DMS153 treated with DMSO at 0.1 percent for 48 hours (cell line): ENCODE data around the gene LIM2.
A peak's percentile ranks its signal among the peaks of the same experiment; 100 is the strongest.

Experiments used
- DNase-seq: peaks from one replicate; lab custom pipeline; 2025; ENCODE audit not compliant: unreplicated experiment; lab: John Stamatoyannopoulos, UW

Gene LIM2

GRCh38 chr19:51366389-51367254 is 21.2 kb downstream of the LIM2 start:
- DNase-seq = peak; percentile 94

GRCh38 chr19:51365965-51366388 is 21.8 kb downstream of the LIM2 start, which contains the start of gene ETFB:
TSS of gene ETFB (minus strand) at chr19:51366388. CDS start at chr19:51366326, 62 bp downstream.
- DNase-seq = no peak

- DNase-seq = no peak
Measured at GRCh38 chr19:51365211-51365964, 22.4 kb downstream of the LIM2 start.

GRCh38 chr19:51364200-51365106 is 23.3 kb downstream of the LIM2 start:
- DNase-seq = no peak

DNA sequence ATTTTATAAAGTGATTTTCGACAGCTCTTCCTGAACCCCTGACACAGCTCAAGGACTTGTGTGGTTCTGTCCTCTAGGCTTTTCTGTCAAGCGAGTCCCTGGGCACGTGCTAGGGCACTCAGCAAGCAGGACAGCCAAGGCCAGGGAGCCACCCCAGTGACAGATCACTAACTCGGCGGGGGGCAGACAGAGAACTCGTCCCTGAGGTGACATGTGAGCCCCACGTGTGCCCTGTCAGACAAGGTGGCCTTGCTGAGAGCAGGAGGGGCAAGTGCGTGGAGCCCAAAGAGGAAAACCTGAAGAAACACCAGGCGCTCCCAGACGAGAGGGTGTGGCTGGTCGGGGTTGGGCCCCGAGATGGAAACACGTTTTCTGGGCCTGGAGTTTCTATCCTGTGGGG is 26.5 kb downstream of the LIM2 start:
- no peak for DNase-seq

DNA sequence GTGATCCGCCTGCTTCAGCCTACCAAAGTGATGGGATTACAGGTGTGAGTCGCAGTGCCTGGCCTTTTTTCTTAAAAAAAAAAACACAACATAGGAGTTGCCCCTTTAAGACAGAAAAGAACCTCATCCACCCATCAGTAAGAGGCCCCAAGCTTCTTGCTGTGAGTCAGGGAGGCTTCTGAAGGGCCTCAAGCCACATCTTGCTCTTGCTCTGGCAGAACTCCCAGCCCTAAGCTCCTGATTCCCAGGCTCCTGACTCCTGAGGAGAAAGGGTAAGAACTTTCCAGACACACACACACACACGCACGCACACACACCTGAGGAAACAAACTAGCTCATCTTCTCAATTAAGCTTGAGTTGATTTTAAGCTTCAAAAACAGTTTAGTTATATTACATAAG is 28.5 kb downstream of the LIM2 start:
- DNase-seq = no peak

DNA sequence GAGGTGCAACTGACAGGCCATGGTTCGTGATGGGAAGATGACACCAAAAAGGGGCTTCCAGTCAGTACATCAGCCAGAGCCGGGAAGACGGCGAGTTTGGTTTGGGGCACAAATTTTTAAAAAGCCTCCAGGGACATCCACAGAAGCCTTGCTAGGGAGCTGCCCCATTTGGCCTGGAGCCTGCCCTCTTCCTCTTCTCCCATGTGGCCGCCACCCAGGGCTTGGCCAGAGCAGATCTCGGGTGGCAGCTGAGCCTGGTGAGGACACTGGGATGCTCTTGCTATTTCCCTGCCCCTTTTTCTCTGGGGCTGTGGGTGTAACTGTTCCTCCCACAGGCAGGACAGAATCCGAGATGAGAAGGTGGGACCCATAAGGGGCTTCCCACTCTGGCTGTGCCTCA is 29.8 kb downstream of the LIM2 start:
- no peak for DNase-seq

GRCh38 chr19:51356159-51356801 is 31.5 kb downstream of the LIM2 start:
- DNase-seq = no peak

DNA sequence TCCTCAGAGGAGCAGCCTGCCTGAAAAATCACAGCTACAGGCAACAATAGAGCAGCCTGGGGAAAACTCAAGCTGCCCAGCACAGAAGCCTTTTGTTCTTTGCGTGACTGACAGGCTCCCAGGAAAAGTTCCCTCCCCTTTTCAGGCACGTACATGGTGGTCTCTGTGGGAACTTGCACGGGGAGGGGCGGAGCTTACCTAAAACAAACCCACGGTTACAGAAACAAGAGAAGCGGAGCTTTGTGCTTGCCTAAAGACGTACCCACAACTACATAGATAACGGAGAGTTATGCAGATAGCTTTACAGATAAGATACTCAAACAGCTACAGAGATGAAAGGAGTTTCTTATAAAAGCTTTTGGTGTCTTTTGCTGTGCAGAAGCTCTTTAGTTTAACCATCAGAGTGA is 33.0 kb downstream of the LIM2 start:
- no peak for DNase-seq

DNA sequence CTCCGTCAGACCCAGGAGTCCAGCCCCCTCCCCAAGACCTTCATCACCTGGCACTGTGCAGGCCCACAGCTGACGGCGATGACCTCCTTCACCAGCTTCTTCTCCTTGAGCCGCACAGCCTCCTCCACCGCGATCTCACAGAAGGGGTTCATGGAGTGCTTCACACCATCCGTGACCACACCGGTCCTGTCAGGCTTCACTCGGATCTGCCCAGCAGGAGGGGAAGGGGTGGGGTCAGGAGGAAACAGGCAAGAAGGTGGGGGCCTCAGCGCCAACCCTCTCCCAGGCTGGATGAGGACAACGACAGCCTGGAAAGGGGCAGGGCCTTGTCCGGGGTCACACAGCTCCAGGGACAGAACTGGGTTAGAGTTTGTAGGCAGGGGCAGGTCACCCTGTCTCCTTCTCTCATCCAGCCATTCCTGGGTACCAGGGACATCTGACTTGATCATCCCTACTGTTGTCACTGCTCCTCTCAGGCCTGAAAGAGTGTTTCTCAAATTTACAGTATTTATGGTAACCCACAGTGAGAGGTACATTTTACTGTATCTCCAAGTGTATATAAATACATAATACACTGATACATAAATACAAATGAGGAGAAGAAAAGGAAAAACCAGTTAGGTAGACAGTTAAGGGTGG is 33.6 kb downstream of the LIM2 start:
- no peak for DNase-seq

DNA sequence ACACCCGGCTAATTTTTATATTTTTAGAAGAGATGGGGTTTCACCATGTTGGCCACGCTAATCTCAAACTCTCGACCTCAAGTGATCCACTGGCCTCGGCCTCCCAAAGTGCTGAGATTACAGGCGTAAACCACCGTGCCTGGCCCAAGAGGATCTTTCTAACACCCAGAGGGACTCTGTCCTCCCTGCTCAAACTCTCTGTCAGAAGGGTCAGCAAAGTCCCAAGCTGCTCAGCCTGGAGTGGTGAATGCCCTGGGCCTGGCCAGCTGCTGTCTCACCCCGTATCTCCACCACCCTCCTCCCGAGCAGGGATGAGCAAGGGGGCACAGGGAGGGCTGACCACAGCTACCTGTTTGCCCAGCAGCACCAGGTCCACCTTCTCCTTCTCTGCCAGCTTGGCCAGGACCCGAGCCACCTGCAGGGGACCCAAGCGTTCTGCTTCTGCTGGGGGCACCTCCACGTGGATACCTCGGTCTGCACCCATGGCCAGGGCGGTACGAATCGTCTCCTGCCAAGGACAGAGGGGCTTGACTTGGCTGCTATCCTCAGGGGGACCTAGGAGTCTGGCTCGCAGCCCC is 34.9 kb downstream of the LIM2 start:
- DNase-seq = no peak

GRCh38 chr19:51351266-51351990 is 36.3 kb downstream of the LIM2 start:
- DNase-seq = no peak

- DNase-seq = no peak
Measured at GRCh38 chr19:51347209-51347928, 40.4 kb downstream of the LIM2 start.

GRCh38 chr19:51346742-51347141 is 41.0 kb downstream of the LIM2 start:
- DNase-seq = no peak

- DNase-seq = no peak
Measured at GRCh38 chr19:51345076-51345620, 42.6 kb downstream of the LIM2 start.

- DNase-seq = no peak
Measured at GRCh38 chr19:51342631-51343569, 44.9 kb downstream of the LIM2 start.

GRCh38 chr19:51341976-51342580 is 45.7 kb downstream of the LIM2 start, which contains the start of gene VSIG10L:
TSS of gene VSIG10L (minus strand) at chr19:51342139. CDS start at chr19:51342124, 15 bp downstream.
- DNase-seq = no peak
